ENCODE measurements around the gene IL36G.

Gene IL36G

DNA sequence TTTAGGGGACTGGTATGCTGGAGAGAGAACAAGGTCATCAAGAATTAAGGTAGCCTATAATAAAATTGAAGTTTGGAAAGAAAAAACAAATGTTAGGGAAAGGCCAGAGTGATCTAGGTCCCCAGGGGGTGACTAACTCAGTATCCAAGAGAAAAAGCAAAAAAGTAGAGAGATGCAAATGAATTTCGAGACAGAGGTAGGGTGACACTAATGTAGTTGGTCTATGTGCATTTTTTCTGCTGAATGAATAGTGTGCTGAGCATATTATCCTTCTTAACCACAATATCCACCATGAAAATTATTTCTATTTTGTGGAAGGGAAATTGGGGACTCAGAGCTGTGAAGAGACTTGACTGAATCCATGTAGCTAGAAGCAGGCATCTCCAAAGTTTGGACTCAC, 37.2 kb downstream of the IL36G start:
- Histone ChIP-seq H3K9me3 (replicated peaks; ENCODE audit: insufficient read depth, low read length) (no peaks in the 10 kb centered on the region), H3K9me2 (replicated peaks; ENCODE audit: insufficient read depth, low read length) (0 out of 2 replicates have a peak, but pooled peaks cover 3% of the 10 kb centered on the region), H3K36me3 (replicated peaks; ENCODE audit: insufficient read depth, low read length) (no peaks in the 10 kb centered on the region), H3K27me3 (replicated peaks; ENCODE audit: insufficient read depth, low read length) (no peaks in the 10 kb centered on the region), H3K27ac (ENCODE audit: low read length) (no peak overlapping the region), H3K9ac (ENCODE audit: low read length) (no peak overlapping the region), H3F3A (ENCODE audit: insufficient read depth, low read length) (peaks cover 2% of the 10 kb centered on the region; the same call in 1 of the 2 replicates), H2AFZ (ENCODE audit: low read length) (no peak overlapping the region), H3K4me2 (ENCODE audit: low read depth, low read length) (no peak overlapping the region), H3K4me1 (ENCODE audit: low read length) (peaks cover 12% of the 10 kb centered on the region), H3K4me3 (ENCODE audit: low read length) (no peak overlapping the region), H4K20me1 (ENCODE audit: insufficient read depth, low read length) (no peaks in the 10 kb centered on the region), H3K79me2 (ENCODE audit: low read length) (no peaks in the 10 kb centered on the region)
- TF ChIP-seq, protein P1, sequence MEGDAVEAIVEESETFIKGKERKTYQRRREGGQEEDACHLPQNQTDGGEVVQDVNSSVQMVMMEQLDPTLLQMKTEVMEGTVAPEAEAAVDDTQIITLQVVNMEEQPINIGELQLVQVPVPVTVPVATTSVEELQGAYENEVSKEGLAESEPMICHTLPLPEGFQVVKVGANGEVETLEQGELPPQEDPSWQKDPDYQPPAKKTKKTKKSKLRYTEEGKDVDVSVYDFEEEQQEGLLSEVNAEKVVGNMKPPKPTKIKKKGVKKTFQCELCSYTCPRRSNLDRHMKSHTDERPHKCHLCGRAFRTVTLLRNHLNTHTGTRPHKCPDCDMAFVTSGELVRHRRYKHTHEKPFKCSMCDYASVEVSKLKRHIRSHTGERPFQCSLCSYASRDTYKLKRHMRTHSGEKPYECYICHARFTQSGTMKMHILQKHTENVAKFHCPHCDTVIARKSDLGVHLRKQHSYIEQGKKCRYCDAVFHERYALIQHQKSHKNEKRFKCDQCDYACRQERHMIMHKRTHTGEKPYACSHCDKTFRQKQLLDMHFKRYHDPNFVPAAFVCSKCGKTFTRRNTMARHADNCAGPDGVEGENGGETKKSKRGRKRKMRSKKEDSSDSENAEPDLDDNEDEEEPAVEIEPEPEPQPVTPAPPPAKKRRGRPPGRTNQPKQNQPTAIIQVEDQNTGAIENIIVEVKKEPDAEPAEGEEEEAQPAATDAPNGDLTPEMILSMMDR (IDR thresholded peaks at IDR 0.05; ENCODE audit: low read length), result no peak
- TF ChIP-seq EZH2 (optimal IDR thresholded peaks at IDR 0.05; ENCODE audit: low read depth, low read length) (no peak), EZH2phosphoT487 (IDR thresholded peaks at IDR 0.05; ENCODE audit: low read length) (no peak)
- no peak for DNase-seq

DNA sequence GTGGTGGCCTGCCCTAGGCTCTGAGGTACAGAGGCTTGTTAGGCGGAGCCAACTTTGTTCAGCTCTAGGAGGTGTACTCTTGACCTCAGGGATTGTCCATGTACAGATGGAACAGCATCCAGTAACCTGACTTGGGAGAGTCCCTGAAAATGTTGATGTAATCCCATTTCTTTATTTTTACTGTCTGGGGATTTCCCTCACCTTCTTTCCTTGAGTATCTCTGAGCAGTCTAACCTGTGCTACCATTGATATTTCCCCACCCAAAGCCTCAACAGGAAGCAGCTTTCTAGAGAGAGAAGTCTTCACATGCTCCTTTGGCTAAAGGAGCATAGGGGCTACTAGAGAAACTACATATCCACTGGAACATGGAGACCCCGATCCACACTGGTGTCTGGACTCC, 37.8 kb downstream of the IL36G start:
- H3K27ac ChIP-seq (ENCODE audit: low read length), result no peak overlapping the region
- H3K27me3 ChIP-seq (replicated peaks; ENCODE audit: insufficient read depth, low read length), result no peaks in the 10 kb centered on the region
- no peak overlapping the region for H3K4me2 ChIP-seq (ENCODE audit: low read depth, low read length)
- no peaks in the 10 kb centered on the region for H3K79me2 ChIP-seq (ENCODE audit: low read length)
- no peak overlapping the region for H2AFZ ChIP-seq (ENCODE audit: low read length)
- H3K4me1 ChIP-seq (ENCODE audit: low read length), result peaks cover 8% of the 10 kb centered on the region; the same call in 1 of the 2 replicates
- H3K9me2 ChIP-seq (replicated peaks; ENCODE audit: insufficient read depth, low read length), result 0 out of 2 replicates have a peak, but pooled peaks cover 3% of the 10 kb centered on the region
- H3K9me3 ChIP-seq (replicated peaks; ENCODE audit: insufficient read depth, low read length), result no peaks in the 10 kb centered on the region
- no peak overlapping the region for H3K9ac ChIP-seq (ENCODE audit: low read length)
- no peaks in the 10 kb centered on the region for H3K36me3 ChIP-seq (replicated peaks; ENCODE audit: insufficient read depth, low read length)
- H3F3A ChIP-seq (ENCODE audit: insufficient read depth, low read length), result no peaks in the 10 kb centered on the region
- H4K20me1 ChIP-seq (ENCODE audit: insufficient read depth, low read length), result no peaks in the 10 kb centered on the region
- no peak for DNase-seq
- H3K4me3 ChIP-seq (ENCODE audit: low read length), result no peak overlapping the region
- TF ChIP-seq, protein P1 (IDR thresholded peaks at IDR 0.05; ENCODE audit: low read length), result no peak
- TF ChIP-seq EZH2 (optimal IDR thresholded peaks at IDR 0.05; ENCODE audit: low read depth, low read length) (no peak), EZH2phosphoT487 (IDR thresholded peaks at IDR 0.05; ENCODE audit: low read length) (no peak)

DNA sequence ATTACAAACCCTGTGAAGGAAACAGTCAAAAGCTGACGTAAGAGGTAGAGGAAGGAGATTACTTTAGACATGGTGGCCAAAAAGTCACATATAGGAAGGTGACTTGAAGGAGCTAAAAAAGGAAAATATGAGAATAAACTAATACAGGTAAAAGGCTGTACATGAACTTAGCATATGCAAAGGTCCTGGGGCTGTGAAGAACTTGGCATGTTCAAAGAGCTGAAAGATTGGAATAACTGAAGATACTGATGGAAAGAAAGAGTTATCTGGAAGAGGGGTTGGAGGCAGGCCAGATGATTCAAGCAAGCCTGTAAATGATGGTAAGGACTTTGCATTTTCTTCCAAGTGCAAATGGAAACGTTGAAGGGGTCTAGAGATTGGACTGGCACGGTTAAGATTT, 40.7 kb downstream of the IL36G start:
- DNase-seq, result no peak
- 0 out of 2 replicates have a peak, but pooled peaks cover 3% of the 10 kb centered on the region for H3K9me2 ChIP-seq (replicated peaks; ENCODE audit: insufficient read depth, low read length)
- H3K36me3 ChIP-seq (replicated peaks; ENCODE audit: insufficient read depth, low read length), result no peaks in the 10 kb centered on the region
- H3K4me2 ChIP-seq (ENCODE audit: low read depth, low read length), result no peak overlapping the region
- H3K27me3 ChIP-seq (replicated peaks; ENCODE audit: insufficient read depth, low read length), result no peaks in the 10 kb centered on the region
- H3K79me2 ChIP-seq (ENCODE audit: low read length), result no peaks in the 10 kb centered on the region
- H3K4me3 ChIP-seq (ENCODE audit: low read length), result no peak overlapping the region
- H3K9me3 ChIP-seq (replicated peaks; ENCODE audit: insufficient read depth, low read length), result no peaks in the 10 kb centered on the region
- no peaks in the 10 kb centered on the region for H3F3A ChIP-seq (ENCODE audit: insufficient read depth, low read length)
- no peak overlapping the region for H2AFZ ChIP-seq (ENCODE audit: low read length)
- no peak overlapping the region for H3K9ac ChIP-seq (ENCODE audit: low read length)
- H3K27ac ChIP-seq (ENCODE audit: low read length), result no peak overlapping the region
- TF ChIP-seq EZH2 (optimal IDR thresholded peaks at IDR 0.05; ENCODE audit: low read depth, low read length), result no peak
- TF ChIP-seq, protein P1 (IDR thresholded peaks at IDR 0.05; ENCODE audit: low read length), result no peak
- H3K4me1 ChIP-seq (ENCODE audit: low read length), result no peaks in the 10 kb centered on the region
- no peaks in the 10 kb centered on the region for H4K20me1 ChIP-seq (ENCODE audit: insufficient read depth, low read length)
